SIG-M5 (cell line): ENCODE measurements around the gene ARFGEF3.

Experiments used
- DNase-seq: peaks from one replicate; lab custom pipeline; 2025; lab: John Stamatoyannopoulos, UW

ARFGEF3 gene

GRCh38 chr6:138309695-138310094 is 148.0 kb downstream of the ARFGEF3 start:
- no peak for DNase-seq

- no peak for DNase-seq
These were observed 148.6 kb downstream of the ARFGEF3 start for GRCh38 chr6:138310294-138310693.

GRCh38 chr6:138310821-138311220 is 149.1 kb downstream of the ARFGEF3 start:
- no peak for DNase-seq

- no peak for DNase-seq
These were observed 149.5 kb downstream of the ARFGEF3 start for GRCh38 chr6:138311268-138311667.

- no peak for DNase-seq
These were observed 157.1 kb downstream of the ARFGEF3 start for GRCh38 chr6:138318741-138319375.

GRCh38 chr6:138321934-138322333 is 160.2 kb downstream of the ARFGEF3 start:
- DNase-seq, result no peak

GRCh38 chr6:138323821-138324220 is 162.1 kb downstream of the ARFGEF3 start:
- no peak for DNase-seq

GRCh38 chr6:138328210-138328609 is 166.5 kb downstream of the ARFGEF3 start:
- DNase-seq, result no peak

GRCh38 chr6:138330763-138331162 is 169.0 kb downstream of the ARFGEF3 start:
- DNase-seq, result no peak

GRCh38 chr6:138331444-138331843 is 169.7 kb downstream of the ARFGEF3 start:
- no peak for DNase-seq

- no peak for DNase-seq
These were observed 170.2 kb downstream of the ARFGEF3 start for GRCh38 chr6:138331984-138332383.

- DNase-seq, result no peak
These were observed 172.3 kb downstream of the ARFGEF3 start for GRCh38 chr6:138334000-138334399.

GRCh38 chr6:138334963-138335362 is 173.2 kb downstream of the ARFGEF3 start:
- no peak for DNase-seq

- DNase-seq, result no peak
These were observed 174.5 kb downstream of the ARFGEF3 start for GRCh38 chr6:138336221-138336620.

- DNase-seq, result no peak
These were observed 175.3 kb downstream of the ARFGEF3 start for GRCh38 chr6:138337076-138337475.

- DNase-seq, result no peak
These were observed 177.3 kb downstream of the ARFGEF3 start for GRCh38 chr6:138339024-138339423.

- no peak for DNase-seq
These were observed 179.4 kb downstream of the ARFGEF3 start for GRCh38 chr6:138341176-138341575.

- no peak for DNase-seq
These were observed 181.4 kb downstream of the ARFGEF3 start for GRCh38 chr6:138343112-138343511.

- DNase-seq, result no peak
These were observed 184.0 kb downstream of the ARFGEF3 start for GRCh38 chr6:138345565-138346285.

GRCh38 chr6:138346302-138347195 is 184.8 kb downstream of the ARFGEF3 start:
- no peak for DNase-seq

- DNase-seq, result no peak
These were observed 186.1 kb downstream of the ARFGEF3 start for GRCh38 chr6:138347864-138348263.

GRCh38 chr6:138349891-138350290 is 188.2 kb downstream of the ARFGEF3 start:
- DNase-seq, result no peak

GRCh38 chr6:138357928-138358327 is 196.2 kb downstream of the ARFGEF3 start:
- no peak for DNase-seq
